HG02798 (cell line): ENCODE data around the gene EPS15.
"Not testable (repeated sequence)": the region's sequence is repeated elsewhere in the genome, so short reads cannot be mapped to it uniquely, and the experiment has no call there.

Experiments
- ATAC-seq: cut with Tn5 transposase; IDR thresholded peaks from one replicate; pipeline ENCODE4 v1.9.1; 2021; ENCODE audit warnings: mild to moderate bottlenecking; ENCODE audit not compliant: unreplicated experiment, poor library complexity

EPS15 gene

DNA sequence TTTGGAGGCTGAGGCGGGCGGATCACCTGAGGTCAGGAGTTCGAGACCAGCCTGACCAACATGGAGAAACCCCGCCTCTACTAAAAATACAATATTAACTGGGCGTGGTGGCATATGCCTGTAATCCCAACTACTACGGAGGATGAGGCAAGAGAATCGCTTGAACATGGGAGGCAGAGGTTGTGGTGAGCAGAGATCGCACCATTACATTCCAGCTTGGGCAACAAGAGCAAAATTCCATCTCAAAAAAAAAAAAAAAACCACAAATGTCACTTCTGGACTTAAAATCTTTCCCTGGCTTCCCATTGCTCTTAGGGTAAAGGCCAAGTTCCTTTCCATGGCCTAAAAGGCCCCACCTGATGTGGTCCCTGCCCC lies 194.1 kb downstream of the EPS15 start:
- not testable (repeated sequence) for ATAC-seq

GRCh38 chr1:51324251-51325010 lies 194.6 kb downstream of the EPS15 start:
- no peak for ATAC-seq

DNA sequence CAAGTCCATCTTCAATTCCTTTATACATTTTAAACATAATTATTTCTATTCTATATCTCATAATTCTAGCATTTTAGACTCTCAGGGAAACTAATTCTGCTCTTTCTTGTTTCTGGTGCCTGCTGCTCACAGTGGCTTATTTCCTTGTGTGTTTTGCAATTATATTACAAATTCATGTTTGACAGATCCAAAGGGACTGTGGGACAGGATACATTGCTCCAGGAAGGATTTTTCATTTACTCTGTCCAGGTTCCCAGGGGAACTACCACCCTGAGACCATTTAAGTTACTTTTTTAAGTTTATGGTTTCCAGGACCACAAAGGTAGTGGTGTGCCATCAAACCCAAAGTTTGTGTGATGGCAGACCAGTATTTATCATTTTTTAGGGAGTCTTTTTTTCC lies 195.3 kb downstream of the EPS15 start:
- ATAC-seq = no peak

DNA sequence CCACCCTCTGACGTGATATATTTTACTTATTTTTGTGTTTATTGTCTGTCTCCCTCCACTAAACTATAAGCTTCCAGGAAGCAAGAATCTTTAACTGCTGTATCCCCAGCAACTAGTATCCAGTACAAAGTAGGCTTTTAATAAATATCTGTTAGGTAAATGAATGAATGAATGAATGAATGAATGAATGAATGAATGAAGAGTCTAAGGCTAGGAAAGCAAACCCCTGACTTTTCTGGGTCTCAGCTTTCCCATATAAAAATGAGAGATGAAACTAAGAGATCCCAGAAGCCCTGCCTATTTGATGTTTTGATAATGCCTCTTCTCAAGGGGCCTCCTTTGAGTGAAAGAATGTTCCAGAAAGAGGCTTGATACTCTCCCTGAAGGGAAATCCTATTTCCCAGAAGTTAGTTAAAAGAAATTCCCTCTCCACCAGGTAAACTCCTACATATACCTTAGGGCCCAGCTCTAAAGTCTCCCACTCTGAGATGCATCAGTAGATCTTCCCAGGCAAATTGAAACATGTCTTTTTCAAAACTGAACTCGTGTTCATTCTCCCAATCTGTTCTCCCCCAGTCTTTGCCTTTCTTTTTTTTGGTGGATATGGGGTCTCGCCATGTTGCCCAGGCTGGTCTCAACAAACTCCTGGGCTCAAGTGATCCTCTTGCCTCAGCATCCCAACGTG lies 196.5 kb downstream of the EPS15 start:
- no peak for ATAC-seq

GRCh38 chr1:51321924-51322280 lies 197.2 kb downstream of the EPS15 start:
- ATAC-seq = no peak

DNA sequence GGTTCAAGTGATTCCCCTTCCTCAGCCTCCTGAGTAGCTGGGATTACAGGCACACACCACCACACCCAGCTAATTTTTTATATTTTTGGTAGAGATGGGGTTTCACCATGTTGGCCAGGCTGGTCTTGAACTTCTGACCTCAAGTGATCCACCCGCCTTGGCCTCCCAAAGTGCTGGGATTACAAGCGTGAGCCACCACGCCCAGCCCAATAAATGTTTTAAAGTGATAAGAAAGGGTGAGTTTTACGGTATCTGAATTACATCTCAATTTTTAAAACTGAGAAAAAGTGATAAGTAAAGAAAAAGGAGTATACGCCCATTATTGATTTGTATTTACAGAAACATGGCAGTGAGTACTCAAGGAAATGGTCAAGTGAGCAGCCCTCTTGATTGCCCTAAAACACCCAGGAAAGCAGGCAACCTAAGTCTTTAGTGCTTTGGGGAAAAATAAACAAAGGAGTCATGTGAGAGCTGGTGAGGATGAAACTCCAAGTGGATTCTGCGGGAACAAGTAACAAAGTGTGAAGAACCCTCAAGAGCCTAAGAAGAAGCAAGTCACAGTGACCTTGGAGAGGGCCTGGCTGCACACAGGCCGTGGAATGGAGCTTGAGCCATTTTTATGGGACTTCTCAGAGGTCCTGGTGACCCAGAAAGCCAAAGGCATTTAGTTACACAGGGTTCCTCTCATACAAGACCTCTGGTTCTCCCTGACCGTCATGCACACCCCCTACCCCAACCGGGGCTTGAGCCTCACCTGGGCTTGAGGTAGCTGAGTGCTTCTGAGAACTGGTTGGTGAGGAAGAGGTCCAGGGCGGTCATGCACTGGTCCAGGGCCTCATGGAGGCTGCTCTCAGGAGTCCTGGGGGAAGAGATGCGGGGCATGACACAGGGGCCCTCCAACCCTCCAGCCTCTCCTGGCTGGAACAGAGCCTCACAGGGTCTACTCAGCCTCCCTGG lies 197.8 kb downstream of the EPS15 start:
- no peak for ATAC-seq

DNA sequence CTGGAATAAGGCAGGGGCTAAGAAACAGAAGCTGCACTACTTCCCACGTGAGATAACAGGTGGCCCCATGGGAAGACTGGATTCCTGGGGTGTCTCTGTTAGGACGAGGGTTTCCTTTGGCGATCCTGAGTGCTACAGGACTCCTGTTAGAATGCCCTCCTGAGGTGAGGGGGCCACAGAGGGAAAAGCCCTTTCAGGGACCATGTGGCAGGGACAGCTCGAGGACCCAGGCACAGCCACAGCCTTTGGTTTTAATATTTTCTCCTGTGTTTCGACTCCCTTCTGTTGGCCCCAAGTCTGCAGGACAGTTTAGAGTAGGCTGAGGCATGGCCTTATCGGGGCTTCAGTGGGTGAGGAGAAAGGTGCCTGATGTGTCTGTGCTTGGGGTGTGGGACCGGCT lies 201.3 kb downstream of the EPS15 start:
- no peak for ATAC-seq

DNA sequence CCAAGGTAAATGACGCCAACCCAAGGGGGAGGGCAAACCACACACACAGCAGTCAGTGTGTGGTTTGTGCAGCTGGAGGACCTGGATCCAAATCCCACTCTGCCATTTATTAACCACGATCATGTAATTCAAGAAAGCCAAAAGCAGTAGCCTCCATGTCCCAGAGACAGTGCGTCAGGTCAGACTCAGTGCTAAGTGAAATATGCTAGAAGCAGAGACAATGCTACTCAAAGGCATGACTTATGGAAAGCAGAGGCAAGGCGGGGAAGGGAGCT lies 202.3 kb downstream of the EPS15 start:
- ATAC-seq = no peak

GRCh38 chr1:51316113-51316845 lies 202.8 kb downstream of the EPS15 start:
- ATAC-seq = no peak

- ATAC-seq = no peak
Measured at GRCh38 chr1:51314974-51315373, 204.1 kb downstream of the EPS15 start.

- no peak for ATAC-seq
Measured at GRCh38 chr1:51313961-51314777, 204.9 kb downstream of the EPS15 start.

DNA sequence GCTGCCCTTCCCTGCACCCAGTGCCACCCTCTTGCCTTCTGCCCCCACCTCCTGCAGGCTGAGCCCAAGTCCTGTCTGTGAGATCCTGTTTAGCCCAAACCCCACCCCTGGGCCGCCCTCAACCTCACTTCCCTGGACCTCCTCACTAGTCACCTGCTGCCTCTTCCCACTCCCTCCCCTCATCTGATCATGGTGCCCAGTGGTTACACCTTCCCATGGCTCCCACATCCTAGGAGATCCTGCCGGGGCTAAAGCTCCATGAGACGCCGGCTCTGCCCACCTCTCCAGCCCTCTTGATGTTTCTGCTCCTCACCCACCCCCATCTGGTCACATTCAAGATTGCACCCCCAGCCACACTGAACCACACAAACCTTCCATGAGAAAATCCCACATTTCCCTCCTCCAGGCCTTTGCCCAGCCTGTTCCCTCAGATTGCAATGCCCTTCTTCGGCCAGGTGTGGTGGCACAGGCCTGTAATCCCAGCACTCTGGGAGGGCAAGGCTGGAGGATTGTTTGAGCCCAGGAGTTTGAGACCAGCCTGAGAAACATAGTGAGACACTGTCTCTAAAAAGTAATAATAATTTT lies 205.7 kb downstream of the EPS15 start:
- ATAC-seq = no peak

DNA sequence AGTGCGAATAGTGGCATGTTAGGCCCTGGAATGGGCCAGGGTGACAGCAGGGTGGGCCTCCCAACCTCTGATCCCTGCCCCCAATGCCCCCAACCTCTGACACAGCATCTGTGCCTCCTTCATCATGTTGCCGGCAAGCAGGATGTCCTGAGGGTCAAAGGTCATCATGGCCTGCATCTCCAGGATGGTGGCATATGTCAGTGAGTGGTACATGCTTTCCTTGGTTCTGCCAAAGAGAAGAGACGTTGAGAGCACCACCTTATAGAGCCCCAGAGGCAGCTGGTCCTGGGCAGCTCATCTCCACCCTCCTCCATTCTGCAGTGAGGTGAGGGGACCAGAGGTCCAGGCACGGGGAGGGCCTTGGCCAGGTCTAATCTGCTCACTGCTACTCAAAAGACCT lies 206.3 kb downstream of the EPS15 start:
- no peak for ATAC-seq

DNA sequence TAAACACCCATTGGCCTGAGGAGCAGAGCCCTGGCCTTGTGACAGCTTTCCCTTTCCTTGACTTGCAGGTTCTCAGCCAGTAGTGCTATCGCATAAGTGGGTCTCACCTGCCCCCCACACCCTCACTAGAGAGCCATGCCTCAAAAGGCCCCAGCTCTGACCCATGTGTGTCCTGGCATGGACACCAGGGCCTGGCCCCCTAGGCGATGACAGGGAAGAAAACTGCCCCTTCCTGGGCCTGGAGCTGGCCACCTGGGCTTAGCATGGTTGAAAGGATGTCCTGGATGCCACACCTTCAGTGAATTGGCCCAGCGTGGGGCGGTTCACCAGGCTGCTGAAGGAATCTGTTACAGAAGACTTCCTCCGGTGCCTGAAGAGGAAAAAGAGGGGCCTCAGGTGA lies 207.2 kb downstream of the EPS15 start:
- no peak for ATAC-seq

DNA sequence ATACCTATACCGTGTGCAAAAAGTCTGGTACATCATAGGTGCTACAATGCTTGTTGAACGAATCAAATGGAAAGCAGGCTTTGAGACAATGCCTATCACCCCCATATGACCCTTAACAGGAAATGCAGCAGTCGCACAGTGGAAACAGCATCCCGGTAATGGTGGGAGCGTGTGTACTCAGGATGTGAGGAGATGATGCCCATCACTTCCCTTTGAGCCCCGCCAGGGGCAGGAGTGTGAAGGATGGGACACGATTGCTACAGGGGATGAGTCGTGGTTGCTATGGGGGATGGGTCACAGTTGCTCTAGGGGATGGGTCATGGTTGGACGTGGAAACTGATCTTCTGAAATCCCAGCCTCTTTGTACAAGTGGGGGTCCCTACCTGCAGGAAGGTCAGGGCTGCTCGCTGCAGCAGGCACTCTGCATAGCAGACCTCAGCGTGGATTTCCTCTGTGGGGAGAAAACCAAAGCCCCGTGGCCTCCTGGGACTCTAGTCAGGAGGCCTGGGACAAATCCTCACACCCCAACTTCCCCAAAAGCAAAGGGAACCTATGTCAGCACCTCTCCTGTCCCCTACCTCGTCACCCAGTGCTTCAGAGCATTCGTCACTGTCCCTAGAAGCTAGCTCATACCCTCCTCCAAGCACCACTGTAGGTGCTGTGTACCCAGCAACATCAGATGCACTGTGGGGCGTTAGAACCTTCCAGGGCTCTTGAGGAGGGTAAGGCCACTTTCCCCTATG lies 208.0 kb downstream of the EPS15 start:
- no peak for ATAC-seq

DNA sequence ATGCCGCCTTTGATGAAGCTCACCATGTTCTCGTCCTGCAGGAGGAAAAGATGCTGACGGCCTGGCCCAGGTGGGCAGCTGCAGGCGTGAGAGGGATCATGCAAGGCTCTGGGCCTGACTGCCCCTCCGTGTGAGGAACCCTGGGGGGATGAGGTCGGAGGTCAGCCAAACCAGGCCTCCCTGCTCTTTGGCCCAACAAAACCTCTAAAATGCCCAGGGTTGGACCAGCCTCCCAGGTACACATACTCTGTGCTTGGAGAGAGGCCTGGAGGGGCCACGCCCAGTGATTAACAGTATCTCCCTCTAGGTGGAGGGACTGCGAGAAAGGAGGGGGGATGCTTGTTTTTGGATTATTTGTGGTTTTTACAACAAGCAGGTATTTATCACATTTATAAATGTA lies 209.8 kb downstream of the EPS15 start:
- ATAC-seq = no peak

DNA sequence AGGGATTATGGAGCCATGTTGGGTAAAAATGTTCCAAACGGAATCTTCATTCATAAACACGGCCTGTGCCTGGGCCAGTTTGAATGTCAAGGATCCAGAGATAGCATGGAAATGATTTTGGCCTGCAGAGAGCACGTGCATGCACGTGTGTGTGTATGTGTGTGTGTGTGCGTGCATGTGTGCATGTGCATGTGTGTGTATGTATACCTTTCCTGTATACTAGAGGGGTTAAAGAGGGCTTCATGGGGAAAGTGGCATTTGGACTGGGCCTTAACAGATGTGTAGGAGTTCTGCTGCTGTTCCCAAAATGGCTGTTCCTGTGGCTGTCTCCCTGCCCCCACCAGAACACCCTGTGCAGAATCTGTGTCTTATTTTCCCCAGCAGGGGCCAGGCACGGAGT lies 210.4 kb downstream of the EPS15 start:
- ATAC-seq = no peak

DNA sequence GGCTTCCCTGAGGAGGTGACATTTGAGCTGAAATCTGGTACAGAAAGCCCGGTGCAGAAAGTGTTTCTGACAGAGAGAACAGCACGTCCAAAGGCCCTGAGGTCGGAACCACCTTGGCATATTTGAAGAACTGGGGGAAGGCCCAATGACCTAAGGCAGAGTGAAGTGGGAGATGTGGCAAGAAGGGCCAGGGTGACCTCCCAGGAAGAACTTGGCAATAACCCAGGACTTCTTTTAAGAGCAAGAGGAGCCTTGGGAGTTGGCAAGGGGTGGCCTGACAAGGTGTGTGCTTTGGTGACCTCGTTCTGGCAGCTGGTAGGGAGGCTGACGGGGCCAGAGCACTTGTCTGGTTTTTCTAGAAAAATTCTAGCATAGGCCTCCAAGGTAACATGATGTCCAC lies 212.1 kb downstream of the EPS15 start:
- no peak for ATAC-seq

DNA sequence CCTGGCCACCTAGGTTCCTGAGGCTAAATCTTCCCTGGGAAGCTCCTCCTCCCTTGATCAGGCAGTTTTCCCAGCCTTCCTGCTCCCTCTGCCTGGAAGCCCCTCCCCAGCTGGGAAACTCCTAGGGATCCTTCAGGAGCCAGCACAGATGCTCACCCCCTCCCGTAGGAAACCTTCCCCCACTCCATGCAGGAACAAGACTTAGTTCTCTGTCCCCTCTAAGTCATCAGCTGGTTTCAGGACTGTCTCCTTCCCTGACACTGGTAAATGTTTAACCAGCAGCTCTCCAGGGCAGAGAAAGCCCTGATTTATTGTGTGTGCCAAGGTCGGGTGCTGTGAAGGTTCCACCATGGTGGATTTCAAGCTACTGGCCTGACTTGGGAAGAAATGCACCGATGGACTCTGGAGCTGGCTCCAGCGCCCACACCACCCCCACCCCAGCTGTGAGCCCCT lies 213.7 kb downstream of the EPS15 start:
- ATAC-seq = no peak
